Left kidney (tissue), 2 donors: ENCODE data around the gene PRDM5. TPM values are rescaled to one million over a fixed set of nuclear protein-coding genes. Genes with fewer than 3 reads are reported as not detected.
"Not testable (repeated sequence)": the region's sequence is repeated elsewhere in the genome, so short reads cannot be mapped to it uniquely, and the experiment has no call there.

ENCODE experiments used
- DNase-seq: peaks from one replicate; pipeline ENCODE4 v3.0.0-alpha.2; 2013
- polyA plus RNA-seq: library from polyadenylated mRNA; unstranded; fragments of 120-200 nt; gene quantifications from one replicate; pipeline ENCODE4 v1.2.1, GENCODE V29; 2013; ENCODE audit not compliant: insufficient read length

Gene PRDM5
- polyA plus RNA-seq, 1 donor = 23.6 TPM

DNA sequence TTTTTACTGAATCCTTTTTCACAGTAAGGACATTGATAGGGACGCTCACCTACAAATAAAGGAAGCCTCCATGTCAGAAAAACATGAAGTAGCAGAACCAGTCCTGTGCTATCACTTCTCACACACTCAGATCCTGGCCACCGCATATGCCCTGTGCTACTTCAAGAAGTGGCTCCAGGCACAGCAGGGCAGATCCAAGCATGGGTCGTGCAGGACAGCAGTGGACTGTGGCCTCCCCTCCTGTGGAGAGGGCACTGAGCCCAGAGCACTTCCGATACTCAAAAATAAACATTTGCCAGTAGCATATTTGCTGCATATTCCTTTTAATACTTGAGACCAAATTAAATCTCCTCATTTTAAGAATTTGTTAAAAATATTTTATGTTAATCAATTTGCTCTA is 167.9 kb downstream of the PRDM5 start:
- DNase-seq = no peak

DNA sequence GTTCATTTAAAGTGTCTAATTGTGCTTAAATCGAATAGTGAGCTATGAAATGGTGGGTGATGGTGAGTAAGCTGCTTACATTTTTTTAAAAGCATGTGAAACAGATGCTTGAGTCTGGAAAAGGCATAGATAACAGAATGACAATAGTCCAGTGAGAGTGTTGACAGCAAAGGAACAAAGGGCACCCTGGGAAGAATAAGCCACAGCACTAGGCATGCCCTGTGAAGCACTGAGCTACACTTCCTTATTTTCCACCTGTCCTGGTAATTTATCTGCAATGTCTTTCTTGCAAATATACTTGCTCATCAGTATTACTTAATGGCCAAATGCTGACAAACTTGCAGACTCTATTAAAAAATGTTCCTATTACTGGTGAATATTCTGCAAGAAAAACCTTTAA is 168.7 kb downstream of the PRDM5 start:
- no peak for DNase-seq

DNA sequence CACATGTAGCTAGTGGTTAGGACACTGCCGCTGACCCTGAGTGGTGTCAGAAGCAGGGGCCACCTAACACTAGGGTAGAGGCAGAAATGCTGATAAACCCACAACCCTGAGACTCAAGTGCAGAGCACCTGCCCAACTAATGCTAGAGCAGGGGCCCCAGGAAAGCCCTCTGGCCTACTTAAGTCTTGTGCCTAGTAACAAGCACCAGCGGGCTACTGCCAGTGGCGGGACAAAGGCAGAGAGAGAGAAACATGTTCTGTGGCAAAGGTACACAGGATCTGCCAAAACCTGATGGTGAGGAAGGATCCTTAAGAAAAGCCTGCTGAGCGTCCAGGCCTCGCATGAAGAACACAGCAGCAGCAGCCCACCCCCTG is 172.4 kb downstream of the PRDM5 start:
- no peak for DNase-seq

DNA sequence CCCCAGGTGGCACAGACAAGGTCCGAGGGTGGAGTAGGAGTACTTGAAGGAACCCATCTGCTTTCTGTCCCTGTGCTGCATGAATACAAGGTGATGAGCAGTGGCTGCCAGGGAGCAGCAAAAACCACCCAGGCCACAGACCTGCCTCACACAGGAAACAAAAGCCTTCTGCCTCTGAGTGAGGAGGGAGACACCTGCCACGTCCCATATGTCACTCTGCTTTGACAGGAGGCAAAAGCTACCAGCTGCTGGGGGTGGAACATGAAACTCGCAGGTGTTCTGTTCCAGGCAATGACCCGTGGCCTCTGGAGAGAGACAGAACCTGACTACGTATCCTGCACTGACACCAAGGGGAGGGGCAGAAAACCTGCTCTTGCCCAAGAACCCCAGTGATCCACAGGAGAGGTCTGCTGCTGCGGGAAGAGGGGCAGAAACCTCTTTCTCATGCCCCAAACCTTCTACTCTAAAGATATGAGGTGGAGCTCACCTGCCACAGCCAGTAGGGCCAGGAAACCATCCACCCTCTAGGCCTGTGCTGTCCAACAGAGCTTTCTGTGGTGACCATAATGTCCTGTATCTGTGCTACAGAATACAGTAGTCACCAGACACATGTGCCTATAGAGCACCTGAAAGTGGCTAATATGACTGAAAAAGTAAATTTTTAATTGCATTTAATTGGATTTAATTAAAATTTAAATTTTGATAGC is 172.9 kb downstream of the PRDM5 start:
- DNase-seq = no peak

DNA sequence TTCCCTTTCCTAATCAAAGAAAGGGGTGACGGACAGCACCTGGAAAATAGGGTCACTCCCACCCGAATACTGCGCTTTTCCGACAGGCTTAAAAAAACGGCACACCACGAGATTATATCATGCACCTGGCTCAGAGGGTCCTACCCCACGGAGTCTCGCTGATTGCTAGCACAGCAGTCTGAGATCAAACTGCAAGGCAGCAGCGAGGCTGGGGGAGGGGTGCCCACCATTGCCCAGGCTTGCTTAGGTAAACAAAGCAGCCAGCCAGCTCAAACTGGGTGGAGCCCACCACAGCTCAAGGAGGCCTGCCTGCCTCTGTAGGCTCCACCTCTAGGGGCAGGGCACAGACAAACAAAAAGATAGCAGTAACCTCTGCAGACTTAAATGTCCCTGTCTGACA is 180.9 kb downstream of the PRDM5 start:
- not testable (repeated sequence) for DNase-seq

DNA sequence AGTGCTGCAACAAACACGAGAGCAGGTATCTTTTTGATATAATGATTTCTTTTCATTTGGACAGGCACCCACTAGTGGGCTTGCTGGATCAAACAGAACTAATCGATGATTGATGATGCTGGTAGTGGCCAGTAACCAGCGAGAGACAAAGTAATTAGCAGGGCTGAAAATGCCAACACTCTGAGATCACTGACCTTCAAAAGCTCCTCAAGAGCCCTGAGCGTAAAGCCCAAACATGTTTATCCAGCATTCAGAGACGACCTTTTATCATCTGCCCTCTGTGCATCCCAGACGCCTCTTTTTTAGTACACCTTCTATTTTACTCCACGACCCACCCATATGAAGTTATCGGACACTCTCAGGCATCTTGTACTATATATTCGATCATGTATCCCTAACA is 186.2 kb downstream of the PRDM5 start:
- DNase-seq = no peak

DNA sequence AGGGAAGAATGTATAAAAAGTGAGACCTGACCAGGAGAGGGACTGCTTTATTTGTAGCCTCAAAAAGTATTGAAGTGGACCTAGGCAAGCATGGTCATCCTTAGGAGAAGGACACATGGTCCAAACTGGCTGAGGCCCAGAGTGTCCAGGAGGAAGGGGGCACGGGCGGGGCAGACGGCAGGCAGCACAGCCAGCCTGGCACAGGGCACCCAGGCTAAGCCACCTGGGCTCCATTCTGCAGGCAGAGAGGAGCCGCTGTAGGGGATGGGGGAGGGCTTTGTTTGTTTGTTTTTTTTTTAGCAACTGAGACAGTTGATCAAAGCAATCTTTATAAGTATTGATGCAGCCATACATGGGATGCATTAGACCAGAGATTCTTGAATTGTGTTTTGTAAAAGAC is 188.6 kb downstream of the PRDM5 start:
- no peak for DNase-seq

DNA sequence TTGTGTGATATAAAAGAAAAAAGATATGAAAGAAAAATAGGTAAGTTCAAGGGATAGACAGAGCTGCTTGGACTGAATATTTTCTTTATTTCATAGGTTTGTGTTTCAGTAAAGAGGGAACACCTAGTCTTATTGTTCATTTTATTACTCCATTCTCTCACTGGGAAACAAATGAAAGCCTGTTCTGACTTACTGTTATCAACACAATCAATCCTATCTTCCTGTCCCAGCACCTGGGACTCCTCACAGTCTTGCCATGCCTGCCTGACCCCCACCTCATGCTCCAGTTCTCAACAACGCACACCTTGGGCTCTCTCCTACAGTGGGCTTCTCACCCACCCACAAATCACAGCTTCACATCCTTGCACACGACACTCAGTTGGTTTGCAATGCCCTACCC is 189.5 kb downstream of the PRDM5 start:
- no peak for DNase-seq

DNA sequence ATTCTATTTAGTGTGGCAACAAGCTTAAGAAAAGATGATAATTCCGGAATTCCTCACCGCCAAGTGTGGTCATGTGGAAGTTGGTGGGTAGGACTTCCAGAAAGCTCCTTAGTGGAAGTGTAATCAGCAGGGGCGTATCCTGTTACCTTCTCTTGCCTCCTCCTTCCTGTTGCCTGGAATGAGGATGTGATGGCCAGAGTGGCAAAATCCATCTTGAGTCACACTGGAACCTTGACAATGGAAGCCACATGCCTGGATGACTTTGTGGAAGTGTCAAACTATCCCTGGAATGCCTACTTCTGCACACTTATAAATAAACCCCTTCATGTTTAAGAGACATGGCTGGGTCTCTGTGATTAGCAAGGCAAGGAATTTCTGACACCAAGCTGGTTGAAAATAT is 191.0 kb downstream of the PRDM5 start:
- DNase-seq = no peak

DNA sequence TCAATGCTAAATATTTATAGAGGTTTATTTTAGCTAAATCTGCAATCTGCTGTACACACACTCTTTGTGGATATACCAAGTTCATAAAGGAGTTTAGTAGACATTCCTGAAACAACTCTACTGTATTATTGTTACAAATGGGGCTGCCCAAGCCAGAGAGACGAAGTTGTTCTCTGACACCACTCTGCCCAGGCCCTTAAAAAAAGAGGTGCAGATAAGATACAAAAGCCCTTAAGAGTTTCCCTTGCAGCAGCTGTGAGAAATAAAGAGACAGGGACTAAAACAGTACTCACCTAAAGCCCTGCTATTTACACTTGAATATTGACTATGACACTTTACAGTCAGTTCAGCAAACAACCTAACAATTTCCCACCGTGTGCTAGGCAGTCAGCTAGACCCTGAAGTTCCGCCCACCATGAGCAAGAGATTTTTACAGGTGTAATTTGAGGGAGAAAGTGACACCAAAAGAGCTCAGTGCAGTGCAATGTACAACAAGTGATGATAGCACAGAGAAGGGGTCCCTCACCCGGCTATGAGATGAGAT is 191.7 kb downstream of the PRDM5 start:
- DNase-seq = no peak

DNA sequence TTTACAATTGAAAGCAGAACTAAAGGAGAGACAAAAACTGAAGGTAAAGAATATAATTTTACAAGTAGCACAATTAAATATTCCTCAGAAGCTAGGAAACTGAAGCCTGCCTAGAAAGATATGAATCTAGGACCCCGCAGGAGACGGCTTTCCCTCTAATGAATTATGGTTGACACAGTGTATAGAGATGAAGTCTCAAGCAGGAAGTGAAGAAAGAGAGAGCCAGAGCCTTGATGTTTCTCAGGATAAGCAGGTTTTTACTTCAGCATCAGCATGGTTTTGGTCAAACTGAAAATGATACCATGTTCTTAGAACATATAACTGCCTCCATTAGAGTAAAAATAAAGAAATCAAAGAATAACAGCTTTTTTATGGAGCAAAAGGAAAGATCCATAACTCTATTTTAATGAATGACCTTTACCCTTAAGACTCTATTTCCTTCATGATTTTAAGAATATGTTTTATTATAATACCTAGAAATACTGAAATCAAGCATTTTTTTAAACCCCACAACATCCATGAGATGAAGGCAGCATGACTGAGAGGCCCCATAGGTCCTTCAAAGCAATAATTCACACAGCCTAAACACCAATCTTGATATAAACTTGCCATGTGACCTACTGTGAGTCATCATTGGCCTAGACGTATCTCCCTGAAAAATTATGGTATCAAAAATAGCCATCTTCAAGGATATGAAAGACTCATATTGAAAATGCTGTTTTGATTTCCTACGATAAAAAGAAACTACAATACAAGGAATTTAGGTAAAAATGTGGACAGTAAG is 193.4 kb downstream of the PRDM5 start:
- no peak for DNase-seq

DNA sequence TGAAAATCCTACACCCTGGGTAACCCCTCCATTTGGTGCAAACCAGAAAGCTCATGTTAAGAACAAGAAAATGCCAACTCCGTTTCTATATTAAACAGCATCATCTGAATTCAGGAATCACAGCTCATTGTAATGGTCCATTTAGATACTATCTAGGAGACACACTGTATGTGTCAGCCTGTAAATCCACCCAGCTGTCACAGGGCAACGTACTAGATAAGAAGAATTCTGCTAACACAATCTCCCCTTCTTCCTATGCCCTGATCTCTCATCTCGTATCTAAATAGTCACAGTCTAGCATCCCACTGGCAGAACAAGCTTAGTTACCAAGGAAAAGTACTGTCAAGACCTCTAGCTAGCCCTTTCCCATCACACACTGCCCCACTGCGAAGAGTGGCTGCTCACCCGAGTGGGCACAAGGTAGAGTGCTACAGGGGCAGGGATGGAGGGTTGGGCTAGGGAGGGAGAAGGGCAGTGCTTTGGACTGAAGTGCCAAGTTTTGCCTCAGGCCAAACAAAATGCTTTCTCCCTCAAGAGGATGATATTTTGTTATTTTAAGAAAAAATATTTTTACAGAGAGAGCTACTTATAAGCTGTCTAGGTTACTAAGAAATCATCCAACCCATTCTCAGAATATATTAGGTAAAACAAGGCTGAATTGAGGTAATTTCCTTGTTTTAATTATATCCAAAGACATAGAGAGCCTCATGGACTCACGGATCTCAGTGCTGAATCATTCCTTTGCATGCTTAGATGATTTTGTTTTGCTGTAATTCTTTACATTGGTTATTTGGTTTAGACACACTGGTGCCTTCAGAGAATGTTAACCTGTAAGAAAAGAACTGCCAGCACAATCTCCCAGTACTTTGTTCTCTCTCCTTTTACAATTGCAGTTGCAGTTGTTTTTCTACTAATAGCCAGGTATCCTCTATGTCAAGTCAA is 196.6 kb downstream of the PRDM5 start:
- no peak for DNase-seq

DNA sequence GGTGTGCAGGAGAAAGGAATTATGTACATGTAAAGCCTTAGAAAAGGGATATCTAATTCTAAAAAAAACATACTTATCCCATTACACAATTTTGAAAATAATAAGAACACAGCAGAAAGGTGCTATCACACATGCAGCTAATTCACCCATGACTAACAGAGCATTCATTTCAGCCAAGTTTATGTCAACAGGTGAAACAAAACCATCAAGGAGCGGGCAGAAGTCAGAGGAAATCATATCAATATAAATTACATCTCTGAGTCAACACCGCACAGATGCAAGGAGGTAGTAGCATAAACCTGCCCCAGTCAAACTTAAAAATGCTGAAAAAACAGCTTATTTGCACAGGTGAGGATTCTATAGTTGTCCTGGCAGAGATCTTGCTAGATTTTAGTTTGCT is 197.9 kb downstream of the PRDM5 start:
- no peak for DNase-seq

DNA sequence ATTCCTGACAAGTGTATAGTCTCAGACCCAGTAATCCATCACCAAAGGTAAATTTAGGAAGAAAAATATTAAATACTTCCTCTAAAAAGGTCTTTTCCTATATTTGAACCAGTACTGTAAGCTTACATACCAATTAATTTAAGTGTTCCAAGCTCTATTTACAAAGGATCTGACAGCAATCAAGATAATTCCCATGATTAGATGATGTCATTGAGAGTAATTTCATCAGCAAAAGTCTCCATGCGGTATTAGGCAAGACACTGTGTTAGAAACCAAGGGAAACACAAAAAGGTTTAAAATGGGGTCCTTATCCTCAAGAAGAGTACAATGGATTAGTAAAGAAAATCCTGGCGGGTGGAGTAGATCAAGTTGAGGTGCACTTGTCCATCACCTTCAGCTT is 198.5 kb downstream of the PRDM5 start:
- DNase-seq = no peak

DNA sequence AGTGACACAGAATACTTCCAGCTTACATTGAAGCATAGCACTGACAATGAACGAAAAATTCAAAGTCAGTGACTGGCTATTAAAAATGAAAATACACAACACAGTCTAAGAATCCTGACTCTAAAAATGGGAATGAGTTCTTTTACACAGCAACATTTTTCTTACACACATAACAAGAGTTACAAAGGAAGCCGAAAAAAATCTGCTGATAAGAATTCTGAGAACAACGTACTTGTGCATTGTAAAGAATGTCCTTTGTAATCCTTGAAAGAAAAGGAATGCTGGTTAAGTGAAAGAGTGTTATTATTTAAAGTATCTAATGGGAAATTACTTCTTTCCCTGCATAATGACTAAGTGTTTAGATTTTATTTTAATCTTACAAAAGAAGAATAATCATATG is 199.4 kb downstream of the PRDM5 start:
- DNase-seq = no peak

DNA sequence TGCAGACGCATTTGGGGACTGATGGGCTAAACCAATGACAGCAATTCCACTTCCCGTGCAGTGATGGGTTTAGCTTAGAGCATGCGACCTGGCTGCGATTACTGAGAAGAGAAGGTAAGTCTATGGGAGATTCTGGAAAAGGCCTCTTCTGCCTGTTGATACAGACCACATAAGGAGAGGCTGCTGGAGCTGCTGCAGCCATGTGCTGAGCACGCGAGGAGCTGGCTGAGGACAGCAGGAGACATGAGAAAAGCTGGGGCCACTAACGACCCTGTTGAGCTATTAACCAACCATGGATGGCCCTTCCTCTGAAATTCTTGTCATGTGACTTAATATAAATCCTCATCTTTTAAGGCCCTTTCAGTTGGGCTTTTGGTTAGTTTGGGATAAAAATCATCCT is 199.9 kb downstream of the PRDM5 start:
- DNase-seq = no peak

DNA sequence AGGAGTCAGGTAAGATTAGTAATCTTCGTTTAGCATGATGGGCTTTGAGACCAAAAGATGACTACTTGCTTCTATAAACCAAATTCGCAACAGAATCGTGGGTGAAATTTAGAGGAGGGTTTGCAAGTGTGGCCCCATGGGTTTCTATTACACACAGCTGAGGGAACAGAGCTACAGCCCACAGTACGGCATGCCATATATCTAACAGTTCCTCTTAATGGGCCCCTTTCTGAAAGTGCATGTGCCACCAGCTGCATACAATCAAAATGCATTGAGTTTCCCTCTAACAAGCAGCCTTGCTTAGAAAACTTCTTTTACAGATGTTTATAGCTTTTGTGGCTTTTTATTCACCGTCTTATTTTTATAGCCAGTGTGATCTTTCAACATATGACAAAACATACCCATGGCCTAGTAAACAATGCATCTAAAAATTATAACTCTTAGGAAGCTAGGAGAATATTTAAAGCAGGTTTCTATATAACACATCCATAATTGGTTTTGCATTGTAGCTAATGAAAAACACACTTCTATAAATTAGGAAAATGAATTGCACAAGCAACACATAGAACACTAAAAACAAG is 202.1 kb downstream of the PRDM5 start:
- DNase-seq = no peak

DNA sequence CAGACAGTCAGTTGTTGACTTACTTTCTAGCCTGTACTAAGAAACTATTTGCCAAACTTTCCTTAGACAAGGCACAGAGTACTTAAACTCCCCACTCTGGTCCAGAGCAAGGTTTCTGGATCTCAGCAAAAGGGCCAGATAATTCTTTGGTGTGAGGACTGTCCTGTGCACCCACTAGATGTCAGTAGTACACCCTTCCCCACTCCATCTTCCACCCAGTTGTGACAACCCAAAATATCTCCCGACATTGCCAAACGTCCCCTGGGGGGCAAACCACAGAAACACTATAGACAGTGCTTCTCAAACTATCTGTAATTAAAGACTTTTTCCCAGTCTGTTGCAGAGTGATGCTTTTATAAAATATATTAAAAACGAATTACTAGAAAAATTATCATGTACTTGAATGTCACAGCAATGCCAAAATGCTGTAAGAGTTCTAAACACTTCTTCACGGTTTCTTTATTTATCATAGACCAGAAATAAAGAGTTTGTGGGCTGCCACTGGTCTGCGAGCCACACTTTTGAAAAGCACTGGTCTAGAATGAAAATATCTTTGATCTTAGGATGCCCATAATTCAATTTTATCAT is 203.5 kb downstream of the PRDM5 start:
- peak; percentile 26 for DNase-seq

DNA sequence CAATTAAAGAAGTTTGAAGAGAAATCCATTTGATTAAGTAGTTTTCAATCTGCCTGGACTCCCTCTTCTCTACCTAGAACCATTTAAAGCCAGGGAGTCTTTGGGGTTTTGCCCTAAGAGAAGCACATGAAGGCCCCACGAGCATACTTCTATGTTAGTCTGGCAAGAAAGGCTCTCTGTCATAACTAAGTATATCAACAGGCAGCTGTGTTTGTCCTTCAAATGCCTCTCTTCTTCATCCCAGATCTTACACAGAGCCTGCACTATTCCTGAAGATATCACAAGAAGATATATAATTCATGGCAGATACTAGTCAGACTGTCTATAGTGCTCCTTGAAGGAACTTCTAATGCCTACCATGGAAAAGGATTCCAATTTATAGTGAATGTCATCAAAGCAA is 206.2 kb downstream of the PRDM5 start:
- no peak for DNase-seq

DNA sequence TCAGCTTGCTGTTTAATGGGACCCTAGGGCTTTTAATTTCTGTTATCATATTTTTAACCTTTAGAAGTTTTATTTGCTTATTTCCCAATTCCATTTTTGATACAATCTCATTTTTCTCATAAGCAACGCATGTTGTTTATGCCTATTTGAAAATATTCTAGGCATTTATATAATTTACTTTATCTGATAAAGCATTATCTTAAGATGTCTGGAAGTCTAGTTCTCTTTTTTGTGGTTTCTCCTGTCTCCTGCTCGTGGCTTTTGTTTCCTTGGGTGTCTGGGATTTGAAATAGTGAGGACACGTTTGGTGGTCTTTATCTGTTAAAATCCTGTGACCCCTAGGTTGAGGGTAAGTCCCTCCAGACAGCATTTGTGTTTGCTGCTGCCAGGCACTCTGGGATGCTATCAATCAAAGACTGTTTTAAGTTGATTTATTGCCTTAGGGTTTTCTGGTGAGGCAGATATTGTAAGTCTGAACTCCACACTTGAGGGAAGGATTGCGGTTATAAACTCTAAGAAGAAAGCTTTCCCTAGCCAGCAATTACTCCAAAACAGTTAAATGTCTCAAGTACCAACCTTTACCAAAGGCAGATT is 208.0 kb downstream of the PRDM5 start:
- no peak for DNase-seq

DNA sequence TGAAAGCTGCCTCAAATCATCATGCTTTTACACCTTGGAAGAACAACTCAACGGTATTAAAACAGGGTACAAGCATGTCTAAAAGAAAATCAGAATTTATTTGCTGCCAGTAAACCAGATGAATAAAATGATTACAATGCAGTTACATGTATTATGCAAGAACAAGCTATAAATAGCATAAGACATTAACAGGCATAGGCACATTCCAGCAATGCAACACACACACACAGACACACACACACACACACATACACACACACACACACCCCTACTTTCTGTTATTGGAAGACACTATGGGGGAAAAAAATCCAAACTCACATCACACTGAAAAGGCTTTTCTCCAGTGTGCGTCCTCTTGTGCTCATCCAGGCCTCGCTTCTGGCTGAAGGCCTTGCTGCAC is 212.5 kb downstream of the PRDM5 start:
- DNase-seq = no peak
